Muscle layer of colon (tissue), 2 donors: ENCODE results near the gene CLIC4.
"Not testable (repeated sequence)": the region's sequence is repeated elsewhere in the genome, so short reads cannot be mapped to it uniquely, and the experiment has no call there.

Experiments used
- H3K27ac ChIP-seq: one replicate; pipeline ENCODE4 v1.7.0; 2013; ENCODE audit warnings: low read depth, mild to moderate bottlenecking, low read length, moderate library complexity
- H3K27me3 ChIP-seq, 2 donors: one replicate each; pipeline ENCODE4 v1.7.0; 2013; ENCODE audit warnings: low read length in 2 of 2, mild to moderate bottlenecking in 2 of 2; ENCODE audit not compliant: insufficient read depth in 2 of 2, control insufficient read depth in 1 of 2
- H3K36me3 ChIP-seq: one replicate; pipeline ENCODE4 v1.7.0; 2013; ENCODE audit warnings: mild to moderate bottlenecking, low read length; ENCODE audit not compliant: insufficient read depth
- H3K4me1 ChIP-seq: one replicate; pipeline ENCODE4 v1.7.0; 2013; ENCODE audit warnings: mild to moderate bottlenecking, low read length; ENCODE audit not compliant: insufficient read depth
- H3K4me3 ChIP-seq, 2 donors: one replicate each; pipeline ENCODE4 v1.7.0; 2013; ENCODE audit warnings: low read length in 2 of 2, low read depth in 1 of 2, mild to moderate bottlenecking in 1 of 2, moderate library complexity in 1 of 2
- H3K9ac ChIP-seq: one replicate; pipeline ENCODE4 v1.7.0; 2013; ENCODE audit warnings: low read length
- H3K9me3 ChIP-seq: one replicate; pipeline ENCODE4 v1.7.0; 2013; ENCODE audit warnings: mild to moderate bottlenecking, low read length
- donor health status: abdominal sarcoma.
- donor health status: Adenocarcinoma of cecum.

Gene CLIC4

GRCh38 chr1:24744911-24745710 is at the start of gene CLIC4:
Gene CLIC4, plus strand, starts transcription at chr1:24745447. Its CDS starts 107 bp downstream, at chr1:24745554.
- Histone ChIP-seq H3K9ac (peak within 1 kb of the TSS; percentile 77), H3K27me3 (no peaks in the 10 kb centered on the region), H3K36me3 (no peaks in the 10 kb centered on the region), H3K4me3 (peak within 1 kb of the TSS; percentile 91 to 98), H3K9me3 (no peaks in the 10 kb centered on the region), H3K4me1 (peaks cover 28% of the 10 kb centered on the region), H3K27ac (peak within 1 kb of the TSS; percentile 92)

- peaks cover 16% of the 10 kb centered on the region for H3K4me1 ChIP-seq
- no peak overlapping the region for H3K27ac ChIP-seq
- H3K27me3 ChIP-seq: no peaks in the 10 kb centered on the region
These were observed 49.0 kb upstream of the CLIC4 start for GRCh38 chr1:24696041-24696755.

GRCh38 chr1:24696756-24697330 is 48.4 kb upstream of the CLIC4 start:
- H3K27me3 ChIP-seq: no peaks in the 10 kb centered on the region
- no peaks in the 10 kb centered on the region for H3K9me3 ChIP-seq
- no peak overlapping the region for H3K9ac ChIP-seq
- no peaks in the 10 kb centered on the region for H3K36me3 ChIP-seq
- peaks cover 16% of the 10 kb centered on the region for H3K4me1 ChIP-seq
- no peak overlapping the region for H3K27ac ChIP-seq
- no peak overlapping the region for H3K4me3 ChIP-seq

More at GRCh38 chr1:24696041-24696755, 49.0 kb upstream of the CLIC4 start:
- no peak overlapping the region for H3K9ac ChIP-seq
- H3K9me3 ChIP-seq: no peaks in the 10 kb centered on the region
- no peak overlapping the region for H3K4me3 ChIP-seq
- no peaks in the 10 kb centered on the region for H3K36me3 ChIP-seq

GRCh38 chr1:24697453-24698001 is 47.7 kb upstream of the CLIC4 start:
- H3K27me3 ChIP-seq, H3K9me3 ChIP-seq, H3K36me3 ChIP-seq, H3K27ac ChIP-seq, H3K4me3 ChIP-seq, H3K9ac ChIP-seq: not testable (repeated sequence)
- peaks cover 16% of the 10 kb centered on the region for H3K4me1 ChIP-seq

- H3K4me1 ChIP-seq: peaks cover 16% of the 10 kb centered on the region
- H3K27ac ChIP-seq: not testable (repeated sequence)
These were observed 46.9 kb upstream of the CLIC4 start for GRCh38 chr1:24698326-24698725.

GRCh38 chr1:24699628-24700027 is 45.6 kb upstream of the CLIC4 start:
- peaks cover 9% of the 10 kb centered on the region for H3K4me1 ChIP-seq
- no peak overlapping the region for H3K27ac ChIP-seq
- no peak overlapping the region for H3K4me3 ChIP-seq
- no peaks in the 10 kb centered on the region for H3K27me3 ChIP-seq
- no peak overlapping the region for H3K9ac ChIP-seq
- no peaks in the 10 kb centered on the region for H3K9me3 ChIP-seq
- no peaks in the 10 kb centered on the region for H3K36me3 ChIP-seq

More at GRCh38 chr1:24698326-24698725, 46.9 kb upstream of the CLIC4 start:
- H3K9ac ChIP-seq, H3K36me3 ChIP-seq, H3K4me3 ChIP-seq, H3K27me3 ChIP-seq, H3K9me3 ChIP-seq: not testable (repeated sequence)

DNA sequence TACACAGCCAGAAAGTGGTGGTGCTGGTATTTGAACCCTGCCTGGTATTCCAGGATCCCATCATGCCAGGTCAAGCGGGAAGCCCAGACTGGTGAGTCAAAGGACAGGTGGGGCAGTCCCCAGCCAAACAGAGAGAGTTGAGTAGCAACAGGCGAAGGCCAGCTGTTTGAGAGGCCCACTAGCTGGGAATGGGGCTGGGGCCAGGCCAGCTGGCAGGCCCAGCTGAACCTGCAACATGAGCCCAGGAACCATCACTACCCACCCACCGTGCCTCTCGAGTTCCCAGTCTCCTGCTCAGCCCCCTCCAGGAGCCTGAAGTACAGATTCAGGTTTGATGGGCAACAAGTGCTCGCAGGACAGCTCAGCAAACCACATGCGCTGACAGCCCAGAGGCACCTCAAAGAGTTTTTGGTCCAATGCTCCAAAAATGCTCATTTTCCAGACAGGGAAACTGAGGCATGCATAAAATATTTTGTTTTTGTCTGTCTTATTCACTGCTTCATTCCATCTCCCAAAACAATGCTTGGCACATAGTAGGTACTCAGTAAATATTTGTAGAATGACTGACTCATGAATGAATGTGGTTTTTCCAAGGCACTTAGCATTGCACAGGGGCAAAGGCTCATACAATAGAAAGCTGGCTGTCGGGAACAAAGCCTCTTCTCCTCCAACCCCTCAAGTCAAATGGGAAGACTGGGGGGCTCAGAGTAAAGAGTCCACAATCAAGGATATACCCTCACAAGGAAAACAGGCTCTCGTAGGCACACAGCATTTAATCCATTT is 42.5 kb upstream of the CLIC4 start:
- H3K36me3 ChIP-seq: no peaks in the 10 kb centered on the region
- H3K27ac ChIP-seq: no peak overlapping the region
- H3K9me3 ChIP-seq: no peaks in the 10 kb centered on the region
- H3K4me3 ChIP-seq: no peak overlapping the region
- no peak overlapping the region for H3K9ac ChIP-seq
- H3K4me1 ChIP-seq: peaks cover 9% of the 10 kb centered on the region
- H3K27me3 ChIP-seq: no peaks in the 10 kb centered on the region

- Histone ChIP-seq H3K36me3 (no peaks in the 10 kb centered on the region), H3K4me1 (peaks cover 9% of the 10 kb centered on the region), H3K27me3 (no peaks in the 10 kb centered on the region), H3K9me3 (no peaks in the 10 kb centered on the region), H3K4me3 (no peak overlapping the region), H3K9ac (no peak overlapping the region), H3K27ac (no peak overlapping the region)
These were observed 40.6 kb upstream of the CLIC4 start for GRCh38 chr1:24704411-24705259.

- Histone ChIP-seq H3K4me1 (peaks cover 9% of the 10 kb centered on the region), H3K9me3 (no peaks in the 10 kb centered on the region), H3K27me3 (no peaks in the 10 kb centered on the region), H3K27ac (no peak overlapping the region), H3K36me3 (no peaks in the 10 kb centered on the region), H3K4me3 (peak overlapping the region in 1 of 2 donors; percentile 47), H3K9ac (no peak overlapping the region)
These were observed 39.8 kb upstream of the CLIC4 start for GRCh38 chr1:24705260-24706073.

DNA sequence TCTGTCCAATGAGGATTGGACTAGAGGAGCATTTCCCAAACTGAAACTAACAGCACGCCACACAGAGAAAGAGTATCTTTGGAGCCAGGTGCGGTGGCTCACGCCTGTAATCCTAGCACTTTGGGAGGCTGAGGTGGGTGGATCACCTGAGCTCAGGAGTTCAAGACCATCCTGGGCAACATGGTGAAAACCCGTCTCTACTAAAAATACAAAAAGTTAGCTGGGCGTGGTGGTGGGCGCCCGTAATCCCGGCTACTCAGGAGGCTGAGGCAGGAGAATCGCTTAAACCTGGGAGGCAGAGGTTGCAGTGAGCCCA is 39.2 kb upstream of the CLIC4 start:
- not testable (repeated sequence) for H3K27me3 ChIP-seq, H3K9ac ChIP-seq, H3K27ac ChIP-seq

More for the DNA sequence above, 39.2 kb upstream of the CLIC4 start:
- H3K36me3 ChIP-seq, H3K4me1 ChIP-seq, H3K9me3 ChIP-seq: not testable (repeated sequence)
- peak overlapping the region in 1 of 2 donors; percentile 47 for H3K4me3 ChIP-seq
